Activated naive CD4-positive, alpha-beta T cell treated with anti-CD3 and anti-CD28 coated beads, Interleukin-2, amount 50 U/mL, for 72 hours (primary cell): ENCODE measurements around the gene CACNB1. TPM values are rescaled to one million over a fixed set of nuclear protein-coding genes. Genes with fewer than 3 reads are reported as not detected.
"Not testable (repeated sequence)": the region's sequence is repeated elsewhere in the genome, so short reads cannot be mapped to it uniquely, and the experiment has no call there.

Source experiments
- ATAC-seq, 2 donors: fragments of 150-1000 bp; cut with Tn5 transposase; 2 replicates each; pipeline ENCODE4 v1.10.0; 2021; ENCODE audit warnings: mild to moderate bottlenecking in 2 of 2, moderate library complexity in 2 of 2
- DNase-seq, 2 donors: peaks; one replicate each; pipeline ENCODE4 v3.0.0; 2021 to 2022; ENCODE audit warnings: low spot score in 2 of 2
- H3K27ac Mint-ChIP-seq, 2 donors: one replicate each; pipeline ENCODE4 v1.8.0; 2022; ENCODE audit warnings: mild to moderate bottlenecking in 2 of 2, mixed read lengths in 2 of 2
- H3K36me3 Mint-ChIP-seq, 2 donors: one replicate each; pipeline ENCODE4 v1.8.0; 2022; ENCODE audit warnings: mixed read lengths in 2 of 2
- H3K9me3 Mint-ChIP-seq, 2 donors: one replicate each; pipeline ENCODE4 v1.8.0; 2022; ENCODE audit warnings: mixed read lengths in 2 of 2
- total RNA-seq, 2 donors: library from RNA; stranded (reverse); gene quantifications; one replicate each; pipeline ENCODE4 v1.2.3, GENCODE V29; 2022

Gene CACNB1
- total RNA-seq, 2 donors from 2014 or later: 15.0 to 26.6 TPM

GRCh38 chr17:39173080-39173479 lies 24.4 kb downstream of the CACNB1 start:
- Mint-ChIP-seq H3K36me3 (peaks cover 0 to 4% of the 10 kb centered on the region in 2 donors), H3K27ac (peak overlapping the region; percentile 40 to 50), H3K9me3 (peaks cover 0 to 4% of the 10 kb centered on the region in 2 donors)
- DNase-seq (no peak), ATAC-seq (peak in 1 of 2 donors; percentile 9)

- no peak for ATAC-seq
- Mint-ChIP-seq H3K27ac (no peak overlapping the region), H3K36me3 (peaks cover 0 to 4% of the 10 kb centered on the region in 2 donors)
Measured at GRCh38 chr17:39171933-39172332, 25.5 kb downstream of the CACNB1 start.

DNA sequence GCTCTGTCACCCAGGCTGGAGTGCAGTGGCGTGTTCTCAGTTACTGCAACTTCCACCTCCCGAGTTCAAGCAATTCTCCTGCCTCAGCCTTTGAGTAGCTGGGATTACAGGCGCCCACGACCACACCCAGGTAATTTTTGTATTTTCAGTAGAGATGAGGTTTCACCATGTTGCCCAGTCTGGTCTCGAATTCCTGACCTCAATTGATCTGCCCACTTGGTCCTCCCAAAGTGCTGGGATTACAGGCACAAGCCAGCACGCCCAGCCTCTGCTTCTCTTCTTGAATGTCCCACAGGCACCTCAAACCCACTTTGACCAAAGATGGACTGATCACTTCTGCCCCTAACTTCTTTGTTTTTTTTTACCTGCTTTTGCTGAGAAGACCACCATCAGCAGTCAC lies 26.9 kb downstream of the CACNB1 start:
- peaks cover 0 to 4% of the 10 kb centered on the region in 2 donors for H3K36me3 Mint-ChIP-seq
- DNase-seq (no peak), ATAC-seq (no peak)
- no peak overlapping the region for H3K27ac Mint-ChIP-seq
- peaks cover 0 to 4% of the 10 kb centered on the region in 2 donors for H3K9me3 Mint-ChIP-seq

More at GRCh38 chr17:39171933-39172332, 25.5 kb downstream of the CACNB1 start:
- DNase-seq: no peak
- H3K9me3 Mint-ChIP-seq: peaks cover 0 to 4% of the 10 kb centered on the region in 2 donors

DNA sequence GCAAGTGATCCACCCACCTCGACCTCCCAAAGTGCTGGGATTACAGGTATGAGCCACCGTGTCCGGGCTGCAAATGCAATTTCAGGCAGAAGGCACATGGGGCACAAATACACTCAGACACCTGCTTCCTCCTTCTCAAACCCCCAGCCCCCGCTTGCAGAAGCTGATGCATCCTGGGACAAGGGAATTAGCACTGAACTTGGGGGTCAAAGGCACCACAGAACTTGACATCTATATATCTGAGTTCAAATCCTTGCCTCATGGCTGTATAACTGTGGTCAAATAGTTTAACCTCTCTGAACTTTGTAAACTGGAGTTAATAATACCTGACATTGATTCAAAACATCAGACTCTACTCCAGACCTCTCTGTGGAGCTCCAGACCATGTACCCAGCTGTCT lies 27.4 kb downstream of the CACNB1 start:
- no peak for ATAC-seq
- DNase-seq: no peak
- Mint-ChIP-seq H3K9me3 (peaks cover 0 to 4% of the 10 kb centered on the region in 2 donors), H3K27ac (no peak overlapping the region), H3K36me3 (peaks cover 0 to 5% of the 10 kb centered on the region in 2 donors)

DNA sequence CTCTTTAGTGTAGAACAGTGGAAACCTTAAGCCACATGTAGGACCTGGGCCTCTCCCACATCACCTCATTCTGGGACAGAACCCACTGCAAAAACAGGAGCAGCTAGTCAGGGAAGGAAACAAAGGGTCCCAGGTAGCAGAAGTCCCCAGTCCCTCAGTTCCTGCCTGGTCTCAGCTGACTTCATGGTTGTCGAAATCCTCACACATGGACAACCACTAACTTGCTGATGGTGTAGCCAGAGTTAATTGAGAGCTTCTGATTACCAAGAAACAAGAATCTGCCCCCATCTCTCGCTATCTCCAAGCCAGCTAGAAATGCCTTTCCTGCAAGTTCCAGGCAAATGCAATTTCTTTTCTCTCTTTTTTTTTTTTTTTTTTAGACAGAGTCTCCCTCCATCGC lies 28.0 kb downstream of the CACNB1 start:
- no peak for DNase-seq
- H3K9me3 Mint-ChIP-seq: peaks cover 0 to 4% of the 10 kb centered on the region in 2 donors
- ATAC-seq: no peak
- peaks cover 0 to 8% of the 10 kb centered on the region in 2 donors for H3K36me3 Mint-ChIP-seq
- H3K27ac Mint-ChIP-seq: no peak overlapping the region

- Mint-ChIP-seq H3K27ac (no peak overlapping the region), H3K36me3 (peaks cover 0 to 8% of the 10 kb centered on the region in 2 donors), H3K9me3 (peaks cover 0 to 4% of the 10 kb centered on the region in 2 donors)
- ATAC-seq (no peak), DNase-seq (no peak)
Measured at GRCh38 chr17:39169101-39169500, 28.4 kb downstream of the CACNB1 start.

DNA sequence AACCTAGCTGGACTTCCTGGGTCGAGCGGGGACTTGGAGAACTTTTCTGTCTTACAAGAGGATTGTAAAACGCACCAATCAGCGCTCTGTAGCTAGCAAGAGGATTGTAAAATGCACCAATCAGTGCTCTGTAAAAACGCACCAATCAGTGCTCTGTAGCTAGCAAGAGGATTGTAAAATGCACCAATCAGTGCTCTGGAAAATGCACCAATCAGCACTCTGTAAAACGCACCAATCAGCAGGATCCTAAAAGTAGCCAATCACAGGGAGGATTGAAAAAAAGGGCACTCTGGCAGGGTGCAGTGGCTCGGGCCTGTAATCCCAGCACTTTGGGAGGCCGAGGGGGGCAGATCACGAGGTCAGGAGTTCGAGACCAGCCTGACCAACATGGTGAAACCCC lies 29.0 kb downstream of the CACNB1 start:
- H3K9me3 Mint-ChIP-seq, H3K27ac Mint-ChIP-seq, H3K36me3 Mint-ChIP-seq, DNase-seq, ATAC-seq: not testable (repeated sequence)

- DNase-seq (no peak), ATAC-seq (no peak)
- Mint-ChIP-seq H3K27ac (no peak overlapping the region), H3K9me3 (peaks cover 0 to 4% of the 10 kb centered on the region in 2 donors), H3K36me3 (peaks cover 0 to 8% of the 10 kb centered on the region in 2 donors)
Measured at GRCh38 chr17:39167476-39167875, 30.0 kb downstream of the CACNB1 start.

DNA sequence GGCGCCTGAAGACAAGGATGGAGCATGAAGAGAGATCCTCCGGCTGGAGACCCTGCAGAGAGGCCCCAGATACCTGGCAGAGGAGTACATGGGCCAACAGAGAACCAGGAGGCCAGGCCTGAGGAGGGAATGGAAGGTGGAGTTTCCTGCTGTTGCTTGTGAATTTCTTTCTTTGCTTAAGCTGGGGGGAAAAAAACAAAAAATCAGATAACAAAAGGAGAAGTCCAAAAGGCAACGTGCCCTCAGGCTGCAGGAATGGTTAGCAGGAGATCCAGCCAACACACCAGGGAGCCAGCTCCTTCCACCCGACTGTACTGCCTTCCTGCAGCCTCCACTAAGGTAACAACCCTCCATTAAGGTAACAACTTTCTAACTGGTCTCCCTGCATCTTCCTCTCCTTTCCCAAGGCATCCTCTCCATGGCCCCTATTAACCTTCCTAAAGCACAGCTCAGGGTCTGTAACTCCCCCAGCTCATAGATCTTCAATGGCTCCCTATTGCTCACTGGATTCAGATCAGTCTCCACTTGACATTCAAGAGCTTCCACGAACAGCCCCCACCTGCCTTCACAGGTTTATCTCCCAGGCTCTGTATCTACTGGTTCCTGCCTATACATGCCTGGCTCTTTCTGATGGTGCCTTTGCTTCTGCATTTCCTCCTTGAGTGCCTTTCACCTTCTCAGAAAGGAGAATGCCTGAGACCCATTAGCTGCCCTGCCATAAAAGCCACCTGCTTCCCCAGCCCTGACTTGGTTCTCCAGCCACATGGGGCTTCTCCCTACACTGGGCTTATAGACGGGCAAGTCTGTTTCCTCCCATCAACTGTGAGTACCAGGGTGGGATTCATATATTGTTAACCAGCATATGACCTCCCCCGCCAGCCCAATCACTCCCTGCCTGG lies 30.8 kb downstream of the CACNB1 start:
- Mint-ChIP-seq H3K36me3 (peaks cover 0 to 8% of the 10 kb centered on the region in 2 donors), H3K9me3 (peaks cover 0 to 4% of the 10 kb centered on the region in 2 donors), H3K27ac (no peak overlapping the region)
- DNase-seq (no peak), ATAC-seq (no peak)

GRCh38 chr17:39165841-39166349 lies 31.6 kb downstream of the CACNB1 start, which contains the start of gene ARL5C:
Gene ARL5C, minus strand, starts transcription at chr17:39166161. Its CDS starts 401 bp downstream, at chr17:39165760.
- DNase-seq: no peak
- peak within 1 kb of the TSS in 1 of 2 donors; percentile 82 for H3K27ac Mint-ChIP-seq
- peaks cover 0 to 8% of the 10 kb centered on the region in 2 donors for H3K36me3 Mint-ChIP-seq
- H3K9me3 Mint-ChIP-seq: peaks cover 0 to 4% of the 10 kb centered on the region in 2 donors
- no peak for ATAC-seq

- peak in 1 of 2 donors; percentile 43 for ATAC-seq
- H3K27ac Mint-ChIP-seq: peak overlapping the region in 1 of 2 donors; percentile 82
- H3K9me3 Mint-ChIP-seq: peaks cover 0 to 4% of the 10 kb centered on the region in 2 donors
- DNase-seq: no peak
- H3K36me3 Mint-ChIP-seq: peaks cover 0 to 8% of the 10 kb centered on the region in 2 donors
Measured at GRCh38 chr17:39165178-39165840, 32.2 kb downstream of the CACNB1 start.

GRCh38 chr17:39164675-39165143 lies 32.8 kb downstream of the CACNB1 start:
- Mint-ChIP-seq H3K36me3 (peaks cover 0 to 8% of the 10 kb centered on the region in 2 donors), H3K9me3 (peaks cover 0 to 4% of the 10 kb centered on the region in 2 donors), H3K27ac (peak overlapping the region in 1 of 2 donors; percentile 82)
- ATAC-seq (peak; percentile 97), DNase-seq (peak; percentile 78 to 82)

DNA sequence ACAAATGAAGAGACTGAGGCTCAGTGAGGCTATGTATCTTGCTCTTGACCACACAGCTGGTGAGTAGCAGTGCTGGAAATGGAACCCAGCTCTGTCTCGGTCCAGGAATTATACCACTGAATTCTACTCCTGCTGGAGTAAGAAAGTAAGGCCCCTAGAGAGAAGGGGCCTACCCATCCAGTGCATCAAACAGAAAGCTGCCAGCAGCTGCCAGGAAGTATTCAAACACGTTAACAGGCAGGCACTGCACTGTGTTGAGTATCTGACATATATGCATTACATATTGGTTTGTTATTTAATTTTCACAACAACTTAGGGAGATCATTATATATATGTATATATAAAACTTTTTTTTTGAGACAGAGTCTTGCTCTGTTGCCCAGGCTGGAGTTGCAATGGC lies 35.5 kb downstream of the CACNB1 start:
- H3K9me3 Mint-ChIP-seq: no peaks in the 10 kb centered on the region
- ATAC-seq (no peak), DNase-seq (no peak)
- H3K36me3 Mint-ChIP-seq: peaks cover 0 to 4% of the 10 kb centered on the region in 2 donors
- no peak overlapping the region for H3K27ac Mint-ChIP-seq

DNA sequence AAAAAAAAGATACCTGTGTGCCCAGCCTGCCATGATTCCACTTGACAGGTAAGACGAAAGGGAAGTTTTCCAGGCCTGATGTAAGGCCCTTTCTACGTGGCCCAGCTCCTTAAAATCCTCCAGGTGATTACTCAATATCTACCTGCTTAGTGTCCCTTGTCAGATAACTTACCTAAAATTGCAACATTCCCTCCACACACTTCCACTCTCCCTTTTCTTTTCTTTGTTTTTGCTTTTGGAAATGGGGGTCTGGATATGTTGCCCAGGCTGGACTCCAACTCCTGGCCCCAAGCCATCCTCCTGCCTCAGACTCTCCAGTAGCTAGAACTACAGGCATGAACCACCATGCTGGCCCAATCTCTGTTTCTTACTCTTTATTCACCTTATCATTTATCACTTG lies 38.8 kb downstream of the CACNB1 start:
- ATAC-seq: no peak
- no peaks in the 10 kb centered on the region for H3K9me3 Mint-ChIP-seq
- H3K36me3 Mint-ChIP-seq: peaks cover 6 to 10% of the 10 kb centered on the region in 2 donors
- DNase-seq: no peak
- H3K27ac Mint-ChIP-seq: peak overlapping the region in 1 of 2 donors; percentile 33

- H3K27ac Mint-ChIP-seq: no peak overlapping the region
- H3K9me3 Mint-ChIP-seq: no peaks in the 10 kb centered on the region
- DNase-seq (no peak), ATAC-seq (no peak)
- peaks cover 6 to 12% of the 10 kb centered on the region in 2 donors for H3K36me3 Mint-ChIP-seq
Measured at GRCh38 chr17:39156491-39156890, 41.0 kb downstream of the CACNB1 start.

DNA sequence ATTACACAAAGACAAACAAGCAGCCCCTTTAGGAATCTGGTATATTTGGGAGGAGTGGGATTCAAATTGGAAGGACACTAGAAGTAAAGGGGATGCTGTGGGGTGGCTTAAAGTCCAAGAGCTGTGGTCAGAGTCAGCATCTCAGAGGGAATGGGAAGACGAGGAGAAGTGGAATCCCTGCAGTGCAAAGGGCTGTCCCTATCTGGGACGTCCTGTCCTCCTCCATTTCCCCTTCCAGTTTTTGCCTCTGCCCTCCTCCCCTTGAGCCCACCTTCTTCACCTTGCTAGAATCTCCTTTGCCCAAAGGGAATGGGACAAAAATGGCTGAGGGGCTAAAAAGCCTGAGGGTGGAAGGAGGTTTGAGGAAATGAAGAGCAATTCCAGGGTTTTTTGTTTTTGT lies 41.8 kb downstream of the CACNB1 start:
- H3K36me3 Mint-ChIP-seq: peaks cover 6 to 12% of the 10 kb centered on the region in 2 donors
- H3K9me3 Mint-ChIP-seq: no peaks in the 10 kb centered on the region
- no peak for ATAC-seq
- DNase-seq: no peak
- no peak overlapping the region for H3K27ac Mint-ChIP-seq
